Activated naive CD8-positive, alpha-beta T cell (primary cell): ENCODE measurements around the gene MAP3K5.

Experiments used
- H3K27ac Mint-ChIP-seq: one replicate; pipeline ENCODE4 v1.8.0; 2021; ENCODE audit warnings: mixed read lengths
- H3K27me3 Mint-ChIP-seq: one replicate; pipeline ENCODE4 v1.8.0; 2021; ENCODE audit warnings: mixed read lengths
- H3K36me3 Mint-ChIP-seq: one replicate; pipeline ENCODE4 v1.8.0; 2021; ENCODE audit warnings: mixed read lengths
- H3K4me1 Mint-ChIP-seq: one replicate; pipeline ENCODE4 v1.8.0; 2021; ENCODE audit warnings: low read depth, mixed read lengths
- H3K4me3 Mint-ChIP-seq: one replicate; pipeline ENCODE4 v1.8.0; 2021; ENCODE audit warnings: mild to moderate bottlenecking, mixed read lengths
- H3K9me3 Mint-ChIP-seq: one replicate; pipeline ENCODE4 v1.8.0; 2021; ENCODE audit warnings: low read depth, mixed read lengths

MAP3K5 gene

GRCh38 chr6:136752554-136752953 is 39.7 kb downstream of the MAP3K5 start:
- H3K4me3 Mint-ChIP-seq, result no peak overlapping the region
- peaks cover 58% of the 10 kb centered on the region for H3K4me1 Mint-ChIP-seq
- H3K36me3 Mint-ChIP-seq, result peaks cover 3% of the 10 kb centered on the region

GRCh38 chr6:136751991-136752390 is 40.3 kb downstream of the MAP3K5 start:
- peaks cover under 1% of the 10 kb centered on the region for H3K36me3 Mint-ChIP-seq
- peak overlapping the region; percentile 72 for H3K4me3 Mint-ChIP-seq
- H3K9me3 Mint-ChIP-seq, result no peaks in the 10 kb centered on the region
- H3K27me3 Mint-ChIP-seq, result no peaks in the 10 kb centered on the region
- H3K27ac Mint-ChIP-seq, result peak overlapping the region; percentile 86
- H3K4me1 Mint-ChIP-seq, result peaks cover 60% of the 10 kb centered on the region

More at GRCh38 chr6:136752554-136752953, 39.7 kb downstream of the MAP3K5 start:
- H3K27me3 Mint-ChIP-seq, result no peaks in the 10 kb centered on the region
- H3K27ac Mint-ChIP-seq, result peak overlapping the region; percentile 86
- H3K9me3 Mint-ChIP-seq, result no peaks in the 10 kb centered on the region

DNA sequence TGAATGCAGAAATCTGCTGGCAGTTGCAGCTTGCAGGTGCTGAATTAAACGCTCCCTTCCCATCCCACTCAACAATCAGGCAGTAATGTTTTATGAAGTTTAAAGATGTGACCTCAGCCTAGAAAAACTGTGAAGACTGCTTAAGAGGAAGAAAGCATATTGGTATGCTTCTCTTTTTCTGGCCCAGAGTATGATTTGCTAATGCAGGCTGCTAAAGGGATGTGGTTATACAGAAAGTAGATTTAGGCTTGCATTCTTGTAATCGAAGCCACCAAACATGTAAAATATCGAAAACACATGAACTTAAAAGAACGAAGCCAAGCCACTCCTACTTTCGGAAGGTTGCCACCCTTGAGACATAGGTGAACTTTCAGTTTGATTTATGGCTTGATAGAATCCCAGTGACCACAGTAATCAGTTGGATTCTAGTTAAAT is 40.7 kb downstream of the MAP3K5 start:
- Mint-ChIP-seq H3K36me3 (no peaks in the 10 kb centered on the region), H3K4me1 (peaks cover 60% of the 10 kb centered on the region), H3K27me3 (no peaks in the 10 kb centered on the region), H3K9me3 (no peaks in the 10 kb centered on the region), H3K27ac (peak overlapping the region; percentile 86), H3K4me3 (peak overlapping the region; percentile 72)

DNA sequence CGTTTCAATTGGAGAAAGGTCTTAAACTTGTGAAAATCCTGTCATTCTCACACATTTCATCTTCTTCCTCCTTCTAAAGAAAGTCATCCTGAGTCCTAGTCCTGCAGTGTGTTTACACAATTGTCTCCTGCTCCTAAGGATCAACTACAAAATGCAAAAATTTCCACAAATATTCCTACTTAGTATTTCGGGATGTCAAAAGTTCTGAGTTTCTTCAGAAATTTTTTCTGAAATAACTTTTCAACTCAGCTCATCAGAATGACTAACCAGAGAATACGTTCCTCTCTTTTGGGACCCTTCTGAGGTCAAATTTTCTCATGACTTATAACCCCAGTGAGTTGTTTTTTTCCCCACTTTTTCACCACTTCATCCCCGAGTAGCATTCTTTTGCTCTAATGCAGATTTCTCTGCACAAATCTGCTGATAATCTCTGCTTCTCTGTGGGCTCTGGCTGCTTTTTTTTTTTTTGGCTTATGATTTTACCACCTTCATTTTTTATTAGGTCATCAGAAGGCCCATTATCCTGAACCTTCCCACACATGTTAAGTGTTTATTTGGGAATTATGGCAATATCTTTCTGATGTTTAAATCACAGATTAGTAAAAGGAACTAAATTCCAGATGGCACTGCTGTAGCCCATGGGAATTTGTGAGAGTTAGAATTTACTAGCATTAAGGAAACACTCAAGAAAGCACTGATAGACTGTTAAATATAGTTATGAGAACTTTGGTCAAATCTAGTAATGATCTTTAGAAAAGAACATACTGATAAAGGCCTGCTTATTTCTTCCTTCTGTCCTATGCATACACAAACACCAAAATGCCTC is 41.4 kb downstream of the MAP3K5 start:
- peak overlapping the region; percentile 72 for H3K4me3 Mint-ChIP-seq
- H3K4me1 Mint-ChIP-seq, result peaks cover 60% of the 10 kb centered on the region
- H3K9me3 Mint-ChIP-seq, result no peaks in the 10 kb centered on the region
- peak overlapping the region; percentile 64 for H3K27ac Mint-ChIP-seq
- no peaks in the 10 kb centered on the region for H3K27me3 Mint-ChIP-seq
- no peaks in the 10 kb centered on the region for H3K36me3 Mint-ChIP-seq

GRCh38 chr6:136749359-136749997 is 42.8 kb downstream of the MAP3K5 start:
- Mint-ChIP-seq H3K4me3 (no peak overlapping the region), H3K9me3 (no peaks in the 10 kb centered on the region), H3K4me1 (peaks cover 55% of the 10 kb centered on the region), H3K36me3 (no peaks in the 10 kb centered on the region), H3K27me3 (no peaks in the 10 kb centered on the region), H3K27ac (no peak overlapping the region)

GRCh38 chr6:136747507-136747906 is 44.8 kb downstream of the MAP3K5 start:
- no peak overlapping the region for H3K4me3 Mint-ChIP-seq
- H3K36me3 Mint-ChIP-seq, result peaks cover 1% of the 10 kb centered on the region
- peaks cover 41% of the 10 kb centered on the region for H3K4me1 Mint-ChIP-seq
- H3K27ac Mint-ChIP-seq, result no peak overlapping the region
- no peaks in the 10 kb centered on the region for H3K27me3 Mint-ChIP-seq
- no peaks in the 10 kb centered on the region for H3K9me3 Mint-ChIP-seq

DNA sequence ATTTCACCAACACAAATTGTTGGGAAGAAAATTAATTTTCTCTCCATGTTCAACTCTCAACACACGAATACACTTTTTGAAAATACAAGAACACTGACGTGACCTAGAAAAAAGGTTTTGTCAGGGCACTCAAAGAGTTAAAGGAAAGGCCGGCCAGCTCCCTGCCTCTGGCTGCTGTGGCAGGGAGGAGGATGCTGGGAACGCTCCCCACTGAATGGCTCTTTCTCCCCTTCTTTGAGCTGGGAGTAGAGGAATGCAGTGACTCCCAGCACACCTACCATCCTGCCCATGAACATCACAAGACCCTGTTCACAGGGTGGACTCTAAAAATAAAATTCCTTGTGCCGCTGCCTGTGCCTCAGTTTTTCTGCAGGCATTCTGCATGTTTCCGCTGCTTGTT is 47.0 kb downstream of the MAP3K5 start:
- H3K27ac Mint-ChIP-seq, result no peak overlapping the region
- peaks cover 19% of the 10 kb centered on the region for H3K4me1 Mint-ChIP-seq

GRCh38 chr6:136744889-136745288 is 47.4 kb downstream of the MAP3K5 start:
- Mint-ChIP-seq H3K4me3 (no peak overlapping the region), H3K9me3 (no peaks in the 10 kb centered on the region), H3K4me1 (peaks cover 19% of the 10 kb centered on the region), H3K27me3 (no peaks in the 10 kb centered on the region), H3K36me3 (peaks cover 6% of the 10 kb centered on the region), H3K27ac (no peak overlapping the region)

More for the DNA sequence above, 47.0 kb downstream of the MAP3K5 start:
- Mint-ChIP-seq H3K27me3 (no peaks in the 10 kb centered on the region), H3K4me3 (no peak overlapping the region), H3K9me3 (no peaks in the 10 kb centered on the region), H3K36me3 (peaks cover 6% of the 10 kb centered on the region)

GRCh38 chr6:136742125-136742524 is 50.2 kb downstream of the MAP3K5 start:
- Mint-ChIP-seq H3K4me1 (peaks cover 14% of the 10 kb centered on the region), H3K27me3 (no peaks in the 10 kb centered on the region), H3K9me3 (no peaks in the 10 kb centered on the region), H3K36me3 (peaks cover 6% of the 10 kb centered on the region), H3K27ac (no peak overlapping the region), H3K4me3 (no peak overlapping the region)

DNA sequence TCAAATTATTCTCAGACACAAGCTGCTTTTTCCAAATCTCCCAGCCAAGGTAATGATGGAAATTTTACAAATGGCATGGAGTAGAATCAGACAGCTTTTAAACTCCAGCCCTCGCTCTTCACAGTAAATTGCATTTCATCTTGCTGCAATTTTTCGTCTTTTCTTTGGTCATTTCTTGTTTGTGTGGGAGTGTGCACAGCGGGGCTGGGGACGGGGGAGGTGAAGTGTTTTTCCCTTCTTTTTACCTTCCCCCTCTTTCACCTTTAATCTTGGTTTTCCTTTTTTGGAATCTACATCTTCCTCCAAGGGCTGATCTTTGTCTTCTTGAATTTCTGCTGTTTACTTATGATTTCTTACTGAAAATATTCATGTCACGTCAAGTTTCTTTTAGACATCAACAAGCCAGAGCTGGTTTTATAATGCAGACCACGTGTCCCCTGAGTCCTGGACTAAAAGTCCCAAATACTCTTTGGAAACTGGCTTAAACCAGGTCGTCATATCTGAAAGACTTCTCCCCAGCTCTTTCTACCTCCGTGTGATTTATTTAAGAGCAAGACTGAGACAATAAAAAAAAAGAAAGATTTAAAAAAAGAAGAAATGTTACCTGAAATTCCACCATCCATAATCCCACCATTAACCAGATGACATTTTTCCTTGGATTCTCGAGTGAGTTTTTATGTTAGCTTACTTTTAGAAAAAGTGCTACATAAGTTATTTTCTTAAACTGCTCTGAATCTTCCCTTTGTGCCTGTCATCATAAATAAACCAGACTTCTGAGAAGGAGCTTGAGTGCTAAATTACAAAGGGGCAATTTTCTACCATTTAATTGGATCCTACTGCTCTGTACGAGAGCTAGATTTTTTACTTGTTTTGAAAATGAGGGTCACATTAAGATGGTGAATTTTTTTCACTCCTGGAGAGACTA is 52.0 kb downstream of the MAP3K5 start:
- Mint-ChIP-seq H3K4me3 (no peak overlapping the region), H3K36me3 (peaks cover 6% of the 10 kb centered on the region), H3K9me3 (no peaks in the 10 kb centered on the region), H3K27me3 (no peaks in the 10 kb centered on the region), H3K27ac (no peak overlapping the region), H3K4me1 (peaks cover 13% of the 10 kb centered on the region)

DNA sequence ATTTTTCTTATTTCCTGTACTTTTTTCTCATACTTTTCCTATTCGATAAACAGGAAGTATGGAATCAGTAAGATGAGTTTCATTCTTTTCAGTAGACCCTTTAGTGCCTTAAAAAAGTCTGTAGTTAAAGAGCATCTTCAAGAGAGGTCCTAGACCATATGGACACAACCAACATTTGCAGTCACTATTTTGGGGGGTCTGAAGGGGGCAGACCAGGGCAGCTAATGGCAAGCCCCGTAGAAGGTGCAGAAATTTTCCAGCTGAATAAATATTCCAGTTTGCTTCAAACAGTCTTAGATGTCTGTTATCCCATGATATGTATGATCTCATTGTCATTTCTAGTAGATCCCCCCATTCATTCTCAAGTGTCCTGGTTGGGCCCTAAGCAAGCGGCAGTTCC is 52.8 kb downstream of the MAP3K5 start:
- no peaks in the 10 kb centered on the region for H3K27me3 Mint-ChIP-seq
- no peaks in the 10 kb centered on the region for H3K9me3 Mint-ChIP-seq
- peaks cover 13% of the 10 kb centered on the region for H3K4me1 Mint-ChIP-seq
- no peak overlapping the region for H3K4me3 Mint-ChIP-seq
- H3K36me3 Mint-ChIP-seq, result peaks cover 6% of the 10 kb centered on the region
- H3K27ac Mint-ChIP-seq, result no peak overlapping the region

GRCh38 chr6:136739071-136739470 is 53.2 kb downstream of the MAP3K5 start:
- Mint-ChIP-seq H3K9me3 (no peaks in the 10 kb centered on the region), H3K4me1 (peaks cover 13% of the 10 kb centered on the region), H3K4me3 (no peak overlapping the region), H3K36me3 (peaks cover 6% of the 10 kb centered on the region), H3K27me3 (no peaks in the 10 kb centered on the region), H3K27ac (no peak overlapping the region)

GRCh38 chr6:136738692-136739057 is 53.6 kb downstream of the MAP3K5 start:
- Mint-ChIP-seq H3K4me3 (no peak overlapping the region), H3K4me1 (peaks cover 12% of the 10 kb centered on the region)

GRCh38 chr6:136737871-136738691 is 54.2 kb downstream of the MAP3K5 start:
- H3K27me3 Mint-ChIP-seq, result no peaks in the 10 kb centered on the region
- peaks cover 11% of the 10 kb centered on the region for H3K4me1 Mint-ChIP-seq
- no peak overlapping the region for H3K27ac Mint-ChIP-seq
- no peak overlapping the region for H3K4me3 Mint-ChIP-seq
- no peaks in the 10 kb centered on the region for H3K9me3 Mint-ChIP-seq
- H3K36me3 Mint-ChIP-seq, result peaks cover 6% of the 10 kb centered on the region

More at GRCh38 chr6:136738692-136739057, 53.6 kb downstream of the MAP3K5 start:
- Mint-ChIP-seq H3K36me3 (peaks cover 6% of the 10 kb centered on the region), H3K27ac (no peak overlapping the region), H3K9me3 (no peaks in the 10 kb centered on the region), H3K27me3 (no peaks in the 10 kb centered on the region)
